Measurements from ENCODE around the gene HNRNPLL.

The HNRNPLL gene

DNA sequence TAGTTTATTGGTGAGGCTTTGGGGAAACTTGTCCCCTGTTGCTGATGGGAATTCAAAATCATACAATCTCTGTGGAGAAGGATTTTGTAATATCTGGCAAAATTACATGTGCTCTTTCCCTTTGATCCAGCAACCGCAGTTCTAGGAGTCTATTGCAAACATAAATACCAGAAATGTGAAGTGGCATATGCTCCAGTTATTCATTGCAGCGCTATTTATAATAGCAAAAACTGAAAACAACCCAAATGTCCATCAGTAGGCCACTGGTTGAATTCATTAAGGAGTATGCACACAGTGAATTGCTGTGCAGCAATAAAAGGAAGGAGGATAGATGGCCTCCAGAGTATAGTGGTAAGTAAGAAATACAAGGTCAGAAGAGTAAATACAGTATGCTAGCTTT, 76.5 kb downstream of the HNRNPLL start:
- no peak for DNase-seq

DNA sequence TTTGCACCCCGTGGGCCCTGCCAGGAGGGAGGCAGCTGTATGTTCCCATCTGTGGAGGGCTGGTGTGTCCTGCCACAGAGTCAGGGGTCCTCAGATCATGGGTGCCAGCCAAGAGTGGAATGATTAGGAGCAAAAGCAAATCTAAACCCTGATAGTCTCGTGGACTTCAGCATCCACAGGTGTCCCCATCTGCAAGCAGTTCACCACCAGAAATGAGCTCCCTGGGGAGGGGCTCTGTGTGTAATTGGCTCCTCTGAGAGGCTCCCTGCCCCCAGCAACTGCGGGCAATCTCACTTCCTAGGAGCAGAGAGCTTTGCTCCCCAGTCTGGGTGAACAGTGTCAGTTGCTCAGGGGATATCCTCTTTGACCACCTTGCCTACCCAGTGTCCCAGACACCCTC, 78.1 kb downstream of the HNRNPLL start:
- no peak for DNase-seq

DNA sequence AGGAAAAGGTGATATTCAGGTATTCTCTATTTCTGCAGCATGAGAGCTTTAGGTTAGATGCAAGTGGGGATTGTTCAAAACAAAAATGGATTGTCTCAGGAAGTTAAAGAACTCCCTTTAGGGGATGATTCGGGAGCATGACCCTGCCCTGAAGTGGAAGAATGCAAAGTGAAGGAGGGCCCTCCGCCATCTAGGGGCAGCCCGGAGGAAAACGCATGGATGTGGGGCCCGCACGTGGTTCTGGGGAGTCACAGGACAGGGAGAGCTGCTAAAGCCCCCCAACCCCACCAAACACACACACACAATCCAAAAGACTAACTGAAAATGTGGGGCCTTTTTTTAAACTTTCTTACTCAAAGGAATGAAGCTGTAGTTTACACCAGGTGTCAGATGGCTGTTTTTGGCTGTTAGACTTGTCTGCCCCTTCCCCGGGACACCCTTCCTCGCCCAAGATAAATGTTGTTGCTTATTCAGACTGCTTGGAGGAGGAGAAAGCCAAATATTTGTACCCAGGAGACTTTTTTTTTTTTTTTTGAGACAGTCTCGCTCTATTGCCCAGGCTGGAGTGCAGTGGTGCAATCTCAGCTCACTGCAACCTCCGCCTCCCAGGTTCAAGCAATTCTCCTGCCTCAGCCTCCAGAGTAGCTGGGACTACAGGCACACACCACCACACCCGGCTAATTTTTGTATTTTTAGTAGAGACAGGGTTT, 78.8 kb downstream of the HNRNPLL start:
- DNase-seq: no peak

DNA sequence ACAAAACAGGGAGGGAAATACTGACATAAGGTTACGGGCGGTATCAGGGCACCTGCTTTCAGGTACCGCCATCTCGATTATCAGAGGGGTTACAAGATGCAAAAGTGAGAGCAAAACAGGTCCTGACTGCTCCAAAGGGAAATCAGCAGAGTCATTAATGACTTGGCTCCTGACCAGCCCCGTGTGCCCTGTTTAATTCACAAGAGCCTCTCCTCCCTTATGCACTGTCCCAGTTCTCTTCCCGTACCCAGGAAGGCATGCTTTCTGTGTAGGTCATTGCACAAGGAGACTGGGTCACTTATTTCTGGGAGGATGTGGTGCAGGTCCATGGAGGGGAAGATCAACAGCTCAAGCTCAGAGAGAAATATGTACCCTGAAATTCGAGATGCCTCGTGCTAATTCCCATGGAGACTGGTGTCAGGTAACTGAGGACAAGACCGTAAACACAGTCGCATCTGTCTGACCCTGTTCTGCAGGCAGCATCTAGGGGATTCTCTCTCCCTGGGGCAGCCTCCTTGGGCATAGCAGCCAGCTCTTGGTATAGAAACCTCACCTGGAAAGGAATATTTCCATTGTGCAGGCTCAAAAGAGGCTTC, 79.9 kb downstream of the HNRNPLL start:
- DNase-seq: no peak

DNA sequence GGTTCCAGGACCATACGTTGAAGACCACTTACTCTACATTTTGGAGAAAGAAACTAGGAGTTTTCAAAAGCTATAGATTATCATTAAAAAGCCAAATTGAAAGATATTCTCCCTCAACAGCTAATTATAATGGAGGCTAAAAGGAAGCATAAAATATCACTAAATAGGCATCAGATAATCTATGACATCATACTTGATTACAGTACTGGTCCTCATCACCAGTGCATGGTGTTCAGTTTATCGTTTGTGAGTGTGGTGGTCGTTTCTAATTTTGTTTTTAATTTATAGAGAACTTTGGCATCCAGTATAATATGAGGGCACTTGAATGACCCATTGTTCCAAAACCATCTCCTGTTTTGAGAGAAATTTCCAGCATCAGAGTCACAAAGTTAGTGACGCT, 80.9 kb downstream of the HNRNPLL start:
- no peak for DNase-seq

DNA sequence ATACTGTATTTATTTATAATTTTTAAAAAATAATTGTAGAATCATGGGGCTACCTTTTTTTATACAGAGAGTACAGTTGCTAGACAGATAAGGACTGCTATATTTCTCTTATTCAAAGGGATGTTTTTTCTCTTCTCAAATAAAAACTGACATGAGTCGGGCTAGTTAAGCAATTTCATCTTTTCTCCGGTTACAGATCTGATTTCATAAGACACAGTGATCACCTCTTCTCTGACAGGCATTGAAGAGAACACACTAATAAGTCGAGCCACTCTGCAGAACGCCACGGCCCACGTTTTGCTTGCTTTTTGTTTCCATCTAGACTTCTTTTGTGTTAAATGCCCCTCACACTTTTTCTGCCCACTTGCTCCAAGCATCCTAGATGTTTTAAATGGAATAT, 85.4 kb downstream of the HNRNPLL start:
- DNase-seq: no peak

DNA sequence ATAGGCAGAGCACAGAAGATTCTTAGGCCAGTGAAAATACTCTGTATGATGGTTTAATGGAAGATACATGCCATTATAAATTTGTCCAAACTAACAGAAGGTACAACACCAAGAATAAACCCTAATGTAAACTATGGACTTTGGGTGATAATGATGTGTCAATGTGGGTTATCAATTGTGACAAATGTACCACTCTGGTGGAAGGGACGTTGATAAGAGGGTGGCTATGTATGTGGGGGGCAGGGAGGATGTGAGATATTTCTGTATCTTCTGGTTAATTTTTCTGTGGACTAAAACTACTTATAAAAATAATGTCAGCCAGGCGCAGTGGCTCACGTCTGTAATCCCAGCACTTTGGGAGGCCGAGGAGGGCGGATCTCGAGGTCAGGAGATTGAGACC, 86.2 kb downstream of the HNRNPLL start:
- DNase-seq: no peak

DNA sequence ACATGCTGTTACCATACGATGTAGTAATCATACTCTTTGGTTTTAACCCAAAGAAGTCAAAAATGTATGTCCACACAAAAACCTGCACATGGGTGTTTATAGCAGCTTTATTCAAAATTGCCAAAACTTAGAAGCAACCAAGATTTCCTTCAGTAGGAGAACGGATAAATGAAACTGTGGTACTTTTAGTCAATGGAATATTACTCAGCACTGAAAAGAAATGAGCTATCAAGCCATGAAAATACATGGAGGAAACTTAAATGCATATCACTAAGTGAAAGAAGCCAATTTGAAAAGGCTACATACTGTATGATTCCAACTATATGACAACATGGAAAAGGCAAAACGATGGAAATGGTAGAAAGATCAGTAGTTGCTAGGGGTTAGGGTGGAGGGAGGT, 86.6 kb downstream of the HNRNPLL start:
- DNase-seq: no peak

DNA sequence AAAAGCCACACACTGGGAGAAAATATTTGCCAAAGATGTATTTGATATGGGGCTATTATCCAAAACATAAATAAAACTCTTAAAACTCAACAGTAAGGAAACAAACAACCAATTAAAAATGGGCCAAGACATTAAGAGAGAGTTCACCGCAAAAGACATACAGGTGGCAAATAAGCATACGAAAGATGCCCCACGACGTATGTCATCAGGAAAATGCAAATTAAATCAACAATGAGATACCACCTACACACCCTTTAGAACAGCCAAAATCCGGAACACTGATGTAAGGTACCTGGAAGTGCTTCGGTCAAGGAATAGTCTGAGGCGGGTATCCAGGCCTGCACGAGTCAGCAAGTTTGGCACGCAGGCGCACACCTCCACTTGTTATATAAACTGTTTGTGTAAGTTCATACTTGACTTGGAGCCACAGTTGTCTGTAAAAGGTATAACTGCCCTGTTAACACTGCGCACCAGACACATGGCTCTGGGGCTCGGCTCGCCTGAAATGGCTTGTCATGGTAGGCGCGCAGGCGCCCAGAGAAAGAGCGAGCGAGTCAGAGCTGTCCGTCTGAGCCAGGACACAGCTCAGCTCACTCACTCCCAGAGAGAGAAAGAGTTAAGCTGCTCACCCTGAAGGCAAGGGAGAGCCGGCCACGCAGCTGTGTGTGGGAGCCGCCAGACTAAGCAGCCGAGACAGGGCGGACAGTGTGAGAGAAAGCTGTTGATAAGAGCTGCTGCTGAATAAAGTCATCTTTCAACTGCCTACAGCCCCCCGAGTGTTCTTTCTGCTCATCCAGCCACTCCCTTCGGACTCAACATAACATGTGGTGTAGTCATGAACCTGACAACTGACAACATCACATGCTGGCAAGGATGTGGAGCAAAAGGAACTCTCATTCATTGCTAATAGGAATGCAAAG, 87.3 kb downstream of the HNRNPLL start:
- no peak for DNase-seq

DNA sequence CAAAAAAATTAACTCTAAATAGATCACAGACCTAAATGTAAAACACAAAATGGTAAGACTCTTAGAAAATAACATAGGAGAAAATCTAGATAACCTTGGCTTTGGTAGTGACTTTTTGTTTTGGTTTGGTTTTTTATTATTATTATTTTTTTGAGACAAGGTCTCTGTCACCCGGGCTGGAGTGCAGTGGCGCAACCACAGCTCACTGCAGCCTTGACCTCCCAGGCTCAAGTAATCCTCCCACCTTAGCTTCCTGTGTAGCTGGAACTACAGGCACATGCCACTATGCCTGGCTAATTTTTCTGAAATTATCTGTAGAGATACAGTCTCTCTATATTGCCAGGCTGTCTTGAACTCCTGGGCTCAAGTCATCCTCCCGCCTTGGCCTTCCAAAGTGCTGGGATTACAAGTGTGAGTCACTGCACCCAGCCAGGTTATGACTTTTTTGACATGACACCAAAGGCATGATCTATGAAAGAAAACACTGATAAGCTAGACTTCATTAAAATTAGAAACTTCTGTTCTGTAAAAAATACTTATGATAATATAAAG, 88.0 kb downstream of the HNRNPLL start:
- DNase-seq: no peak

DNA sequence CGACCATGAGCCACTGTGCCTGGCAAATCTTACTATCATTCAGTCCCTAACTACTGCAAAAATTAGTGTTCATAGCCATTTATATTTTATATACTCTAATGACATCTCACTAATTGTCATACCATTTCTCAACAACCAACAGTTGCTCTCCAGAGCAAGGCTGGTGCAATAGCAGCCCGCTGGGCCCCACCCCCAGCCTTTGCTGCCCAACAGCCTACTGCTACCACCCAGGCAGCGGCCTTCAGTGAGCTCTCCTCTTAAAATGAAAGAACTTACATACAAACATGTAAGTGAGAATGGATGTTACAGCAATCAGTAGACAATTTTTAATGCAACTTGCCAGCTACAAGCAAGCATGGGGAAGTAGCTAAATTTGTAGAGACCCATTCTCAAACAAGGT, 90.5 kb downstream of the HNRNPLL start:
- DNase-seq: no peak

Measured in activated naive CD4-positive, alpha-beta T cell treated with Interleukin-2 at 50 U/mL for 16 hours (primary cell).